H1 (cell line): ENCODE results near the gene VPS13C. TPM values are rescaled to one million over a fixed set of nuclear protein-coding genes. Genes with fewer than 3 reads are reported as not detected.

Experiments used
- CTCF ChIA-PET: fragments of 300-600 bp; sonication (Branson Sonifier 250); formaldehyde crosslinking; loops from one replicate; lab custom pipeline; 2021; ENCODE audit not compliant: partially characterized antibody; lab: Charles Lee
- POLR2A ChIA-PET: fragments of 300-600 bp; sonication (Branson Sonifier 250); formaldehyde crosslinking; loops from one replicate; lab custom pipeline; 2021; ENCODE audit warnings: inconsistent platforms; ENCODE audit not compliant: partially characterized antibody; lab: Charles Lee
- DNase-seq, 2 experiments: peaks; one replicate each; pipeline versions ENCODE4 v3.0.0 to v3.0.0-alpha.2; 2010 to 2022; ENCODE audit warnings: low spot score in 2 of 2, low read depth in 1 of 2, mixed read lengths in 1 of 2
- FAIRE-seq: peaks from 2 replicates; lab custom pipeline; 2011; peaks lifted over from hg19 to GRCh38; lab: Jason Lieb, UNC
- H2AFZ ChIP-seq: 2 replicates; pipeline ENCODE4 v1.8.1; 2012; ENCODE audit warnings: low read length, inconsistent platforms
- H2AK5ac ChIP-seq: 2 replicates; pipeline ENCODE4 v1.6.1; 2013; ENCODE audit warnings: low read depth, low read length
- H2BK120ac ChIP-seq: replicated peaks from 2 replicates; pipeline ENCODE3; 2013; ENCODE audit warnings: low read depth, low read length, inconsistent platforms
- H2BK12ac ChIP-seq: 2 replicates; pipeline ENCODE4 v1.6.1; 2013; ENCODE audit warnings: low read depth, low read length
- H2BK15ac ChIP-seq: 2 replicates; pipeline ENCODE4 v1.6.1; 2013; ENCODE audit warnings: low read length
- H2BK20ac ChIP-seq: 2 replicates; pipeline ENCODE4 v1.6.1; 2013; ENCODE audit warnings: low read length
- H2BK5ac ChIP-seq: 2 replicates; pipeline ENCODE4 v1.6.1; 2013; ENCODE audit warnings: low read depth, low read length
- H3K14ac ChIP-seq: 2 replicates; pipeline ENCODE4 v1.6.1; 2013; ENCODE audit warnings: inconsistent platforms; ENCODE audit not compliant: insufficient read length
- H3K18ac ChIP-seq: 2 replicates; pipeline ENCODE4 v1.6.1; 2013; ENCODE audit warnings: low read length; ENCODE audit errors: extremely low read depth
- H3K23ac ChIP-seq: 2 replicates; pipeline ENCODE4 v1.6.1; 2013; ENCODE audit warnings: inconsistent platforms; ENCODE audit not compliant: insufficient read length
- H3K23me2 ChIP-seq: 2 replicates; pipeline ENCODE4 v1.6.1; 2013; ENCODE audit warnings: low read depth, low read length
- H3K27ac ChIP-seq: 2 replicates; pipeline ENCODE4 v1.6.1; 2011; ENCODE audit warnings: low read depth, low read length, inconsistent platforms
- H3K27me3 ChIP-seq, 4 experiments: replicated peaks in 1 of 4; 1 replicate in 1 of 4; 2 replicates in 3 of 4; pipeline versions ENCODE4 v1.6.1 to v1.8.1; 2011 to 2013; ENCODE audit warnings: low read length in 3 of 4, mild to moderate bottlenecking in 3 of 4, inconsistent platforms in 2 of 4, mixed read lengths in 2 of 4, moderate library complexity in 1 of 4; ENCODE audit not compliant: control insufficient read depth in 3 of 4, insufficient read depth in 3 of 4; ENCODE audit errors: extremely low read depth in 1 of 4
- H3K36me3 ChIP-seq, 4 experiments: 2 replicates each; pipeline versions ENCODE4 v1.6.1 to v1.8.1; 2011 to 2013; ENCODE audit warnings: mild to moderate bottlenecking in 4 of 4, low read length in 3 of 4, moderate library complexity in 2 of 4, control low read depth in 1 of 4, inconsistent platforms in 1 of 4; ENCODE audit not compliant: insufficient read depth in 4 of 4, control insufficient read depth in 2 of 4
- H3K4ac ChIP-seq: replicated peaks from 2 replicates; pipeline ENCODE3; 2013; ENCODE audit warnings: low read length, low read depth, mixed read lengths, inconsistent platforms; ENCODE audit not compliant: insufficient read length
- H3K4me1 ChIP-seq, 4 experiments: replicated peaks in 1 of 4; 1 replicate in 1 of 4; 2 replicates in 3 of 4; pipeline versions ENCODE4 v1.6.1 to v1.8.1; 2011 to 2013; ENCODE audit warnings: low read length in 3 of 4, inconsistent platforms in 2 of 4, mixed read lengths in 1 of 4; ENCODE audit not compliant: insufficient read depth in 4 of 4, control insufficient read depth in 3 of 4
- H3K4me2 ChIP-seq, 2 experiments: 2 replicates each; pipeline versions ENCODE4 v1.6.1 to v1.8.1; 2011 to 2013; ENCODE audit warnings: low read depth in 2 of 2, low read length in 2 of 2, control low read depth in 1 of 2, inconsistent platforms in 1 of 2, mild to moderate bottlenecking in 1 of 2; ENCODE audit not compliant: insufficient read depth in 1 of 2
- H3K4me3 ChIP-seq, 4 experiments: fragments of 200-600, 300-600 bp in 1 of 4; sonication (generic), shearing (Covaris generic), sonication (Bioruptor Twin) in 1 of 4; 2 replicates each; pipeline versions ENCODE4 v1.5.1 to v1.8.1; 2011 to 2016; ENCODE audit warnings: low read length in 4 of 4, low read depth in 3 of 4, control low read depth in 2 of 4, inconsistent platforms in 2 of 4, mild to moderate bottlenecking in 2 of 4, mixed read lengths in 1 of 4, moderate library complexity in 1 of 4; ENCODE audit not compliant: insufficient read depth in 2 of 4; ENCODE audit errors: extremely low read depth in 1 of 4
- H3K56ac ChIP-seq: replicated peaks from 2 replicates; pipeline ENCODE3; 2013; ENCODE audit warnings: low read depth, mild to moderate bottlenecking, mixed read lengths, low read length, inconsistent platforms; ENCODE audit not compliant: insufficient read length
- H3K79me1 ChIP-seq: 2 replicates; pipeline ENCODE4 v1.6.1; 2013; ENCODE audit warnings: low read depth, low read length, control low read depth
- H3K79me2 ChIP-seq, 2 experiments: 2 replicates each; pipeline versions ENCODE4 v1.6.1 to v1.8.1; 2012 to 2013; ENCODE audit warnings: low read length in 2 of 2, mild to moderate bottlenecking in 2 of 2, inconsistent platforms in 1 of 2; ENCODE audit not compliant: insufficient read depth in 2 of 2, control insufficient read depth in 1 of 2
- H3K9ac ChIP-seq, 4 experiments: replicated peaks in 1 of 4; 1 replicate in 1 of 4; 2 replicates in 3 of 4; pipeline versions ENCODE4 v1.6.1 to v1.8.1; 2011 to 2013; ENCODE audit warnings: low read depth in 3 of 4, low read length in 3 of 4, control low read depth in 2 of 4, mild to moderate bottlenecking in 2 of 4, moderate library complexity in 2 of 4, inconsistent platforms in 1 of 4; ENCODE audit errors: extremely low read depth in 1 of 4
- H3K9me3 ChIP-seq, 2 experiments: 2 replicates each; pipeline versions ENCODE4 v1.6.1 to v1.8.1; 2012 to 2013; ENCODE audit warnings: mild to moderate bottlenecking in 2 of 2, moderate library complexity in 2 of 2, control low read depth in 1 of 2, inconsistent platforms in 1 of 2, low read depth in 1 of 2, low read length in 1 of 2, mixed read lengths in 1 of 2; ENCODE audit not compliant: insufficient read depth in 2 of 2
- H4K20me1 ChIP-seq, 2 experiments: replicated peaks in 1 of 2; 2 replicates each; pipeline versions ENCODE3 to v1.8.1; 2011 to 2013; ENCODE audit warnings: inconsistent platforms in 2 of 2, low read length in 2 of 2, mild to moderate bottlenecking in 1 of 2; ENCODE audit not compliant: insufficient read depth in 2 of 2, control insufficient read depth in 1 of 2
- H4K5ac ChIP-seq: 2 replicates; pipeline ENCODE4 v1.6.1; 2013; ENCODE audit warnings: low read length, low read depth, mixed read lengths, inconsistent platforms; ENCODE audit not compliant: insufficient read length
- H4K8ac ChIP-seq: 2 replicates; pipeline ENCODE4 v1.8.0; 2013; ENCODE audit warnings: mild to moderate bottlenecking, moderate library complexity, low read length, inconsistent platforms; ENCODE audit not compliant: insufficient read depth; ENCODE audit errors: extremely low read depth
- H4K91ac ChIP-seq: replicated peaks from 2 replicates; pipeline ENCODE3; 2013; ENCODE audit warnings: low read length, mixed read lengths, inconsistent platforms; ENCODE audit not compliant: insufficient read length
- BCL11A ChIP-seq, 2 experiments: IDR thresholded peaks; one replicate each; pipeline ENCODE4 v1.6.1; 2011; ENCODE audit warnings: low read depth in 2 of 2, low read length in 2 of 2, mild to moderate bottlenecking in 2 of 2
- KDM4A ChIP-seq: IDR thresholded peaks from one replicate; pipeline ENCODE4 v1.7.1; 2012; ENCODE audit warnings: low read depth, mild to moderate bottlenecking, moderate library complexity, low read length, inconsistent platforms; ENCODE audit not compliant: severe bottlenecking
- KDM5A ChIP-seq: fragments of 200-600 bp; IDR thresholded peaks from 2 replicates; pipeline ENCODE4 v1.7.1; 2012; ENCODE audit warnings: mild to moderate bottlenecking, low read length, inconsistent platforms, mixed read lengths
- NRF1 ChIP-seq: IDR thresholded peaks from 2 replicates; pipeline ENCODE4 v1.6.1; 2011; ENCODE audit warnings: mild to moderate bottlenecking, low read depth, low read length, improper control_type of control experiment
- RAD21 ChIP-seq, 2 experiments: IDR thresholded peaks in 1 of 2; conservative IDR thresholded peaks in 1 of 2; 2 replicates each; pipeline ENCODE4 v1.6.1; 2011; ENCODE audit warnings: low read depth in 2 of 2, low read length in 2 of 2, improper control_type of control experiment in 1 of 2, inconsistent platforms in 1 of 2, mild to moderate bottlenecking in 1 of 2, moderate library complexity in 1 of 2
- RBBP5 ChIP-seq: IDR thresholded peaks from 2 replicates; pipeline ENCODE4 v1.7.1; 2012; ENCODE audit warnings: low read depth, mild to moderate bottlenecking, inconsistent platforms, low read length, moderate library complexity, borderline replicate concordance
- SIN3A ChIP-seq, 2 experiments: IDR thresholded peaks in 1 of 2; conservative IDR thresholded peaks in 1 of 2; 2 replicates each; pipeline ENCODE4 v1.6.1; 2011 to 2012; ENCODE audit warnings: low read length in 2 of 2, improper control_type of control experiment in 1 of 2, low read depth in 1 of 2, mild to moderate bottlenecking in 1 of 2
- SIX5 ChIP-seq: IDR thresholded peaks from 2 replicates; pipeline ENCODE4 v1.6.1; 2011; ENCODE audit warnings: mild to moderate bottlenecking, low read depth, low read length
- SP2 ChIP-seq: IDR thresholded peaks from 2 replicates; pipeline ENCODE4 v1.6.1; 2012; ENCODE audit warnings: mild to moderate bottlenecking, low read length, inconsistent platforms
- SUZ12 ChIP-seq: fragments of 200-600 bp; sonication (generic); IDR thresholded peaks from 2 replicates; pipeline ENCODE4 v1.6.1; 2012; ENCODE audit warnings: mild to moderate bottlenecking, inconsistent platforms, low read length, moderate library complexity, mixed read lengths
- TCF12 ChIP-seq: IDR thresholded peaks from 2 replicates; pipeline ENCODE4 v1.6.1; 2011; ENCODE audit warnings: low read depth, mild to moderate bottlenecking, low read length
- WGBS, 2 experiments: shearing (Covaris generic) in 1 of 2; methylation state at CpG; one replicate each; pipeline versions ENCODE4 v1.1.6 to v1.1.7; 2013 to 2015; ENCODE audit warnings: low lambda C conversion rate in 2 of 2, mixed read lengths in 2 of 2, inconsistent platforms in 1 of 2, low coverage in 1 of 2, missing lambda C conversion rate in 1 of 2; ENCODE audit not compliant: insufficient replicate concordance in 2 of 2, insufficient coverage in 1 of 2, insufficient read length in 1 of 2; ENCODE audit errors: extremely low coverage in 1 of 2, missing lambda C conversion rate in 1 of 2; 5-methylcytosine and 5-hydroxymethylcytosine counted together
- polyA plus RNA-seq, 7 experiments: library from polyadenylated mRNA; depleted of rRNA in 3 of 7; stranded (reverse) in 5 of 7; unstranded in 2 of 7; fragments of >200 nt in 5 of 7; fragments of 200-250 nt in 2 of 7; gene quantifications; 1 replicate in 5 of 7; 2 replicates in 1 of 7; 4 replicates in 1 of 7; pipeline versions ENCODE4 v1.2.1 to v1.2.3, GENCODE V29; 2011 to 2013; ENCODE audit warnings: missing spikeins in 2 of 7, mixed read lengths in 2 of 7
- total RNA-seq: library from RNA; stranded (reverse); fragmentation: NEBNext Ultra II Directional; extraction: Animal tissue kit (Norgen Biotek cat#: 25700); gene quantifications from 2 replicates; pipeline ENCODE4 v1.2.1, GENCODE V29; 2021
- TF ChIP-seq, protein P1 (sequence below): IDR thresholded peaks from 2 replicates; pipeline ENCODE4 v1.6.1; 2011; ENCODE audit warnings: low read length, improper control_type of control experiment

Gene VPS13C
- total and polyA plus RNA-seq, 2 of the 8 experiments (the other 6 are each of a cell fraction or from before 2014, with no cell fraction given): 4.8 to 18.8 TPM

DNA sequence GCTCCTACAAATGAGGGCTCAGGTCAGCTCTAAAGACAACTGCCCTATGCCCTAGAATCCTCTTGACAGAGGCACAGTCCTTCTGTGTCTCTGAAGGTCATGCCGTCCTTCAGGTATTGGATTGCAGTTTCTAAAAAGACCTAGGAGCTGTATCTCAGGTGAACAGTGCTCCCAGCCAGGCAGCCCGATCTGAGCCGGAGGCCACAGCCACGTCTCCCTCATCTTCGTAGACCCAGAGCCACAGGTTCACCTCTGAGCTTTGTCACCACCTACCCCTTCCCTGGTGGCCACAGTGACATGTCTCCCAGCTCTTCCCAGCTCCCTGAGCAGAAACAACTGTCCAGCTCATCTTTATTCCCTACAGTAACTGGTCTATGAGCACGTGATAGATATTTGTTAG lies 228.0 kb downstream of the VPS13C start:
- Histone ChIP-seq H3K79me2 (no peaks in the 10 kb centered on the region), H3K14ac (no peak overlapping the region), H4K20me1 (no peaks in the 10 kb centered on the region), H4K8ac (no peak overlapping the region), H3K4ac (no peak overlapping the region), H3K9me3 (no peaks in the 10 kb centered on the region), H3K27me3 (no peaks in the 10 kb centered on the region), H2AFZ (no peak overlapping the region)
- ChIA-PET POLR2A (no interaction called here), CTCF (interaction anchor here (0.6 to 4.9 kb wide), 17 partner anchors 9 to 861 kb away, joined by 3 to 56 read pairs (median 5); no protein-coding TSS in a partner anchor)
- 77% methylated on average over 6 of the region's 6 CpGs; no CpG with 5 or more reads in 1 of the 2 experiments for WGBS, 2 experiments
- TF ChIP-seq KDM4A (no peak), SIX5 (no peak), TCF12 (no peak), RAD21 (IDR thresholded peaks at IDR 0.05 in 1 of 2, conservative IDR thresholded peaks at IDR 0.05 in 1 of 2; ENCODE audit: low read depth in 2 of 2, low read length in 2 of 2) (no peak), BCL11A (IDR thresholded peaks at IDR 0.05; ENCODE audit: low read depth in 2 of 2, low read length in 2 of 2) (no peak), NRF1 (no peak), RBBP5 (no peak), KDM5A (no peak), SUZ12 (no peak), SP2 (no peak), SIN3A (conservative IDR thresholded peaks at IDR 0.05 in 1 of 2, IDR thresholded peaks at IDR 0.05 in 1 of 2; ENCODE audit: low read depth in 1 of 2, low read length in 2 of 2) (no peak)
- TF ChIP-seq, protein P1, sequence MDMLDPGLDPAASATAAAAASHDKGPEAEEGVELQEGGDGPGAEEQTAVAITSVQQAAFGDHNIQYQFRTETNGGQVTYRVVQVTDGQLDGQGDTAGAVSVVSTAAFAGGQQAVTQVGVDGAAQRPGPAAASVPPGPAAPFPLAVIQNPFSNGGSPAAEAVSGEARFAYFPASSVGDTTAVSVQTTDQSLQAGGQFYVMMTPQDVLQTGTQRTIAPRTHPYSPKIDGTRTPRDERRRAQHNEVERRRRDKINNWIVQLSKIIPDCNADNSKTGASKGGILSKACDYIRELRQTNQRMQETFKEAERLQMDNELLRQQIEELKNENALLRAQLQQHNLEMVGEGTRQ: no peak
- TF ChIP-seq, all 59 proteins: peak for 0
- Histone ChIP-seq H4K91ac (no peak overlapping the region), H3K4me2 (no peak overlapping the region), H3K36me3 (no peaks in the 10 kb centered on the region), H3K18ac (no peak overlapping the region), H2BK5ac (no peak overlapping the region), H3K9ac (no peak overlapping the region), H3K79me1 (no peaks in the 10 kb centered on the region), H2BK20ac (no peak overlapping the region), H3K27ac (no peak overlapping the region), H3K4me3 (no peak overlapping the region), H2AK5ac (no peak overlapping the region), H3K4me1 (peaks cover 0 to 9% (median under 1%) of the 10 kb centered on the region in 4 experiments; a peak in 5 of 7 replicates), H2BK120ac (no peak overlapping the region), H2BK12ac (no peak overlapping the region), H3K23ac (no peak overlapping the region), H3K56ac (no peak overlapping the region), H2BK15ac (no peak overlapping the region), H4K5ac (no peak overlapping the region), H3K23me2 (no peaks in the 10 kb centered on the region)
- DNase-seq: no peak
- FAIRE-seq: no peak
